K562 (cell line): ENCODE data around the gene JPT1. TPM values are rescaled to one million over a fixed set of nuclear protein-coding genes. Genes with fewer than 3 reads are reported as not detected.

Source experiments
- CEBPG ChIP-seq, 3 experiments: fragments of 200-800 bp in 1 of 3; sonication (Bioruptor generic) in 1 of 3; sonication (generic) in 1 of 3; formaldehyde crosslinking in 1 of 3; IDR thresholded peaks in 2 of 3; conservative IDR thresholded peaks in 1 of 3; 2 replicates each; pipeline versions ENCODE4 v1.6.1 to v1.8.0; 2016 to 2022; ENCODE audit warnings: missing compliant biosample characterization in 2 of 3, missing genetic modification characterization in 2 of 3, mild to moderate bottlenecking in 1 of 3, missing genetic modification reagents in 1 of 3
- ETV6 ChIP-seq, 3 experiments: fragments of 150-350 bp in 1 of 3; sonication (generic) in 1 of 3; formaldehyde crosslinking in 1 of 3; IDR thresholded peaks; 2 replicates each; pipeline versions ENCODE4 v1.6.1 to v1.8.0; 2014 to 2022; ENCODE audit warnings: borderline replicate concordance in 2 of 3, low read depth in 2 of 3, antibody characterized with exemption in 1 of 3, low read length in 1 of 3, mild to moderate bottlenecking in 1 of 3, missing genetic modification reagents in 1 of 3
- GATAD2A ChIP-seq: fragments of 450-650 bp; IDR thresholded peaks from 2 replicates; pipeline ENCODE4 v1.6.1; 2017
- HDAC3 ChIP-seq: fragments of 450-650 bp; IDR thresholded peaks from 2 replicates; pipeline ENCODE4 v1.6.1; 2018; ENCODE audit warnings: borderline replicate concordance, mild to moderate bottlenecking, moderate library complexity; ENCODE audit not compliant: partially characterized antibody
- HEY1 ChIP-seq: fragments of 250-450 bp; sonication (Bioruptor Pico); IDR thresholded peaks from 2 replicates; pipeline ENCODE4 v1.5.0; 2020; ENCODE audit warnings: mild to moderate bottlenecking, moderate library complexity, borderline replicate concordance
- KDM1A ChIP-seq, 2 experiments: fragments of 450-650 bp; IDR thresholded peaks; 2 replicates each; pipeline ENCODE4 v1.6.1; 2016; ENCODE audit warnings: mild to moderate bottlenecking in 2 of 2
- MAFG ChIP-seq: fragments of 450-650 bp; conservative IDR thresholded peaks from 2 replicates; pipeline ENCODE4 v1.6.1; 2016; ENCODE audit warnings: missing genetic modification characterization, missing compliant biosample characterization
- PHF21A ChIP-seq: fragments of 450-650 bp; IDR thresholded peaks from 2 replicates; pipeline ENCODE4 v1.6.1; 2017; ENCODE audit warnings: low read depth, borderline replicate concordance
- SMAD2 ChIP-seq: fragments of 150-350 bp; IDR thresholded peaks from 2 replicates; pipeline ENCODE4 v1.6.1; 2014; ENCODE audit warnings: low read depth, mild to moderate bottlenecking, low read length
- polyA plus RNA-seq, 8 experiments: library from polyadenylated mRNA; depleted of rRNA in 4 of 8; stranded (reverse) in 5 of 8; unstranded in 3 of 8; fragments of >200 nt; fragmentation: Nextera tagmentation in 2 of 8; fragmentation: Illumina TruSeq in 1 of 8; extraction: Ambion mirVana in 2 of 8; extraction: Trizol in 1 of 8; gene quantifications; 2 replicates each; pipeline versions ENCODE4 v1.2.1 to v1.2.3, GENCODE V29; 2011 to 2014; ENCODE audit warnings: inconsistent platforms in 1 of 8, missing spikeins in 1 of 8
- total RNA-seq, 7 experiments: library from RNA; depleted of rRNA in 6 of 7; stranded (reverse); fragments of >200 nt in 6 of 7; fragmentation: Illumina TruSeq in 2 of 7; extraction: Trizol in 2 of 7; gene quantifications; 2 replicates each; pipeline versions ENCODE4 v1.2.1 to v1.2.3, GENCODE V29; 2011 to 2021; ENCODE audit warnings: low replicate concordance in 1 of 7
- TF ChIP-seq, protein P1 (sequence below), 2 experiments: IDR thresholded peaks in 1 of 2; conservative IDR thresholded peaks in 1 of 2; 2 replicates each; pipeline ENCODE4 v1.6.1; 2016; ENCODE audit warnings: low read depth in 2 of 2, mild to moderate bottlenecking in 1 of 2, missing compliant biosample characterization in 1 of 2, missing genetic modification characterization in 1 of 2, moderate library complexity in 1 of 2
- TF ChIP-seq, protein P2 (sequence below), 3 experiments: fragments of 200-800 bp in 1 of 3; sonication (Bioruptor generic) in 1 of 3; sonication (generic) in 1 of 3; formaldehyde crosslinking in 1 of 3; IDR thresholded peaks; 2 replicates each; pipeline versions ENCODE4 v1.6.1 to v1.8.0; 2016 to 2022; ENCODE audit warnings: mild to moderate bottlenecking in 2 of 3, missing compliant biosample characterization in 2 of 3, missing genetic modification characterization in 2 of 3, missing genetic modification reagents in 1 of 3
- TF ChIP-seq, protein P3 (sequence below): conservative IDR thresholded peaks from 2 replicates; pipeline ENCODE4 v1.6.1; 2011; ENCODE audit warnings: low read depth, mild to moderate bottlenecking, low read length; ENCODE audit not compliant: control insufficient read depth
- TF ChIP-seq, protein P4 (sequence below): fragments of 450-650 bp; formaldehyde crosslinking; IDR thresholded peaks from 2 replicates; pipeline ENCODE4 v1.4.0; 2020; ENCODE audit warnings: mild to moderate bottlenecking, mixed read lengths
- TF ChIP-seq, protein P5 (sequence below): IDR thresholded peaks from 2 replicates; pipeline ENCODE4 v1.6.1; 2012; ENCODE audit warnings: low read depth, low read length, improper control_type of control experiment, borderline replicate concordance

The JPT1 gene
- total and polyA plus RNA-seq, 9 of the 15 experiments (the other 6 are each of a cell fraction or from before 2014, with no cell fraction given), result 56.7 to 292 (median 144) TPM

DNA sequence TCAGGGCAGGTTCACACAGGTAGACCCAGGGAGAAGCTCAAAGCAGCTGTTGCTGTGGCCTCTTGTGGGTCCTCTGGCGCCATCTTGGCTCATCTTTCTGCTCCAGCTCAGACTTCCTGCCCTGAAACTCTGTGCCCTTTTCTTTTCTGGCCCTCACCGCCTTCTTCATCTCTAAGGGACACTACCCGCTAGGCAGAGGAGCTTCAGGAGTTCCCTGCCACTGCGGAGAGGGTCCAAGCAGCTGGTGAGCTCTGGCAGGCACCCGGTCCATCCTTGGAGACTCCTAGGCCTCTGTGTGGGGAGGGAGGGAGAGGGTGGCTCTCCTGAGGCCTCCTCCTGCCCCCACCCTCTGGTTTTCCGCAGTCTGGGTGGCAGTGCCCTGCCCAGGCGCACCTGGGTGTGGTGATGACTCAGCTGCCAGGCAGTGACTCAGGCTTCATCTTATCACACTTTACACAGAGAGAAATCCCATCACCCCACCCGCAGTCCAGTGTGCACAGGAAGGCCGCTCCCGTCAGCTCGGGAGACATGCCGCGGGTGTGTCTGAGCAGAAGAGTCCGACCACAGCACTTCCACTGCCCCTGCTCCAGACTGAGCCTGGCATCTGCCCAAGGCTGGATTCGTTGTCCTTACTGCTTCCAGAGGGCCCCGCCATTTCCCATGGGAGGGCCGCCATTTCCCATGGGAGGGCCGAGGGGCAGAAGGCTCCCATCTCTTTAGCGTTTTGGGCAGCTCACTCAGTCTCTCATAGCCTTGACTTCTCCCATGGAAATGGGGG lies 30.1 kb downstream of the JPT1 start (continued):
- TF ChIP-seq HDAC3 (no peak), MAFG (tag) (peak; percentile 90), PHF21A (peak; percentile 13; the same call in 1 of the 2 replicates), CEBPG (CRISPR knock-in tag; IDR thresholded peaks at IDR 0.05) (no peak), CEBPG (tag; conservative IDR thresholded peaks at IDR 0.05 in 1 of 2, IDR thresholded peaks at IDR 0.05 in 1 of 2) (no peak), SMAD2 (no peak), HEY1 (no peak), ETV6 (IDR thresholded peaks at IDR 0.05; ENCODE audit: borderline replicate concordance in 1 of 2, low read depth in 2 of 2, low read length in 1 of 2) (no peak), ETV6 (CRISPR knock-in tag; IDR thresholded peaks at IDR 0.05; ENCODE audit: borderline replicate concordance) (no peak), GATAD2A (peak; percentile 96; the same call in 1 of the 2 replicates), KDM1A (IDR thresholded peaks at IDR 0.05) (peak; percentile 44 to 75; a peak in 3 of 4 replicates)
- TF ChIP-seq, protein P1, sequence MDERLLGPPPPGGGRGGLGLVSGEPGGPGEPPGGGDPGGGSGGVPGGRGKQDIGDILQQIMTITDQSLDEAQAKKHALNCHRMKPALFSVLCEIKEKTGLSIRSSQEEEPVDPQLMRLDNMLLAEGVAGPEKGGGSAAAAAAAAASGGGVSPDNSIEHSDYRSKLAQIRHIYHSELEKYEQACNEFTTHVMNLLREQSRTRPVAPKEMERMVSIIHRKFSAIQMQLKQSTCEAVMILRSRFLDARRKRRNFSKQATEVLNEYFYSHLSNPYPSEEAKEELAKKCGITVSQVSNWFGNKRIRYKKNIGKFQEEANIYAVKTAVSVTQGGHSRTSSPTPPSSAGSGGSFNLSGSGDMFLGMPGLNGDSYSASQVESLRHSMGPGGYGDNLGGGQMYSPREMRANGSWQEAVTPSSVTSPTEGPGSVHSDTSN (CRISPR knock-in tag; IDR thresholded peaks at IDR 0.05; ENCODE audit: low read depth), result no peak
- TF ChIP-seq, protein P1 (tag; conservative IDR thresholded peaks at IDR 0.05; ENCODE audit: low read depth), result 0 out of 2 replicates have a peak, but pooled peaks have one; percentile 15
- TF ChIP-seq, protein P2, sequence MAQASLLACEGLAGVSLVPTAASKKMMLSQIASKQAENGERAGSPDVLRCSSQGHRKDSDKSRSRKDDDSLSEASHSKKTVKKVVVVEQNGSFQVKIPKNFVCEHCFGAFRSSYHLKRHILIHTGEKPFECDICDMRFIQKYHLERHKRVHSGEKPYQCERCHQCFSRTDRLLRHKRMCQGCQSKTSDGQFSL (CRISPR knock-in tag; IDR thresholded peaks at IDR 0.05), result 0 out of 2 replicates have a peak, but pooled peaks have one; percentile 26
- TF ChIP-seq, protein P2 (tag; IDR thresholded peaks at IDR 0.05), result 0 out of 4 replicates have a peak, but pooled peaks of 1 of the 2 experiments have one; percentile 32
- TF ChIP-seq, protein P3, sequence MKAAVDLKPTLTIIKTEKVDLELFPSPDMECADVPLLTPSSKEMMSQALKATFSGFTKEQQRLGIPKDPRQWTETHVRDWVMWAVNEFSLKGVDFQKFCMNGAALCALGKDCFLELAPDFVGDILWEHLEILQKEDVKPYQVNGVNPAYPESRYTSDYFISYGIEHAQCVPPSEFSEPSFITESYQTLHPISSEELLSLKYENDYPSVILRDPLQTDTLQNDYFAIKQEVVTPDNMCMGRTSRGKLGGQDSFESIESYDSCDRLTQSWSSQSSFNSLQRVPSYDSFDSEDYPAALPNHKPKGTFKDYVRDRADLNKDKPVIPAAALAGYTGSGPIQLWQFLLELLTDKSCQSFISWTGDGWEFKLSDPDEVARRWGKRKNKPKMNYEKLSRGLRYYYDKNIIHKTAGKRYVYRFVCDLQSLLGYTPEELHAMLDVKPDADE, result peak; percentile 77; the same call in 1 of the 2 replicates
- TF ChIP-seq, protein P4, sequence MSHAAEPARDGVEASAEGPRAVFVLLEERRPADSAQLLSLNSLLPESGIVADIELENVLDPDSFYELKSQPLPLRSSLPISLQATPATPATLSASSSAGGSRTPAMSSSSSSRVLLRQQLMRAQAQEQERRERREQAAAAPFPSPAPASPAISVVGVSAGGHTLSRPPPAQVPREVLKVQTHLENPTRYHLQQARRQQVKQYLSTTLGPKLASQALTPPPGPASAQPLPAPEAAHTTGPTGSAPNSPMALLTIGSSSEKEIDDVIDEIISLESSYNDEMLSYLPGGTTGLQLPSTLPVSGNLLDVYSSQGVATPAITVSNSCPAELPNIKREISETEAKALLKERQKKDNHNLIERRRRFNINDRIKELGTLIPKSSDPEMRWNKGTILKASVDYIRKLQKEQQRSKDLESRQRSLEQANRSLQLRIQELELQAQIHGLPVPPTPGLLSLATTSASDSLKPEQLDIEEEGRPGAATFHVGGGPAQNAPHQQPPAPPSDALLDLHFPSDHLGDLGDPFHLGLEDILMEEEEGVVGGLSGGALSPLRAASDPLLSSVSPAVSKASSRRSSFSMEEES (CRISPR knock-in tag), result no peak
- TF ChIP-seq, protein P5, sequence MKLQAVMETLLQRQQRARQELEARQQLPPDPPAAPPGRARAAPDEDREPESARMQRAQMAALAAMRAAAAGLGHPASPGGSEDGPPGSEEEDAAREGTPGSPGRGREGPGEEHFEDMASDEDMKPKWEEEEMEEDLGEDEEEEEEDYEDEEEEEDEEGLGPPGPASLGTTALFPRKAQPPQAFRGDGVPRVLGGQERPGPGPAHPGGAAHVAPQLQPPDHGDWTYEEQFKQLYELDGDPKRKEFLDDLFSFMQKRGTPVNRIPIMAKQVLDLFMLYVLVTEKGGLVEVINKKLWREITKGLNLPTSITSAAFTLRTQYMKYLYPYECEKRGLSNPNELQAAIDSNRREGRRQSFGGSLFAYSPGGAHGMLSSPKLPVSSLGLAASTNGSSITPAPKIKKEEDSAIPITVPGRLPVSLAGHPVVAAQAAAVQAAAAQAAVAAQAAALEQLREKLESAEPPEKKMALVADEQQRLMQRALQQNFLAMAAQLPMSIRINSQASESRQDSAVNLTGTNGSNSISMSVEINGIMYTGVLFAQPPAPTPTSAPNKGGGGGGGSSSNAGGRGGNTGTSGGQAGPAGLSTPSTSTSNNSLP, result no peak
